DOHH2 (cell line): ENCODE data around the gene PID1.

Source experiments
- H3F3A ChIP-seq: fragments of 200-600 bp; sonication (generic), shearing (Covaris generic); 2 replicates; pipeline ENCODE4 v1.6.0; 2016; ENCODE audit warnings: antibody characterized with exemption, mild to moderate bottlenecking; ENCODE audit not compliant: control insufficient read depth, insufficient read depth
- H3K27ac ChIP-seq: fragments of 200-600 bp; sonication (generic); 2 replicates; pipeline ENCODE4 v1.5.1; 2014; ENCODE audit warnings: low read depth, mild to moderate bottlenecking, low read length, moderate library complexity
- H3K27me3 ChIP-seq: fragments of 200-600 bp; sonication (generic); 2 replicates; pipeline ENCODE4 v1.6.1; 2014; ENCODE audit warnings: mild to moderate bottlenecking, low read length, mixed read lengths; ENCODE audit not compliant: control insufficient read depth
- H3K36me3 ChIP-seq: fragments of 200-600 bp; sonication (generic); 2 replicates; pipeline ENCODE4 v1.6.1; 2014; ENCODE audit warnings: mild to moderate bottlenecking, low read length, moderate library complexity, mixed read lengths; ENCODE audit not compliant: control insufficient read depth
- H3K4me1 ChIP-seq: fragments of 200-600 bp; sonication (generic); 2 replicates; pipeline ENCODE4 v1.6.1; 2014; ENCODE audit warnings: mild to moderate bottlenecking, low read length, mixed read lengths; ENCODE audit not compliant: control insufficient read depth
- H3K4me2 ChIP-seq: fragments of 200-600 bp; sonication (generic); 2 replicates; pipeline ENCODE4 v1.6.0; 2014; ENCODE audit warnings: mild to moderate bottlenecking, low read length, moderate library complexity
- H3K4me3 ChIP-seq: fragments of 200-600 bp; sonication (generic); 2 replicates; pipeline ENCODE4 v1.5.1; 2014; ENCODE audit warnings: mild to moderate bottlenecking, low read length, mixed read lengths
- H3K79me2 ChIP-seq: fragments of 200-600 bp; sonication (generic); 2 replicates; pipeline ENCODE4 v1.6.1; 2014; ENCODE audit warnings: mild to moderate bottlenecking, low read length, mixed read lengths; ENCODE audit not compliant: control insufficient read depth
- H3K9me2 ChIP-seq: fragments of 200-600 bp; sonication (generic); replicated peaks from 2 replicates; pipeline ENCODE4 v1.6.1; 2014; ENCODE audit warnings: mild to moderate bottlenecking, low read length, mixed read lengths; ENCODE audit not compliant: control insufficient read depth
- H3K9me3 ChIP-seq: fragments of 200-600 bp; sonication (generic); 2 replicates; pipeline ENCODE4 v1.6.1; 2014; ENCODE audit warnings: antibody characterized with exemption, low read length, mixed read lengths; ENCODE audit not compliant: control insufficient read depth, insufficient read depth
- H4K20me1 ChIP-seq: fragments of 200-600 bp; sonication (generic); 2 replicates; pipeline ENCODE4 v1.6.0; 2014; ENCODE audit warnings: low read depth, mild to moderate bottlenecking, antibody characterized with exemption, low read length, moderate library complexity; ENCODE audit not compliant: control insufficient read depth, insufficient read depth
- CTCF ChIP-seq: fragments of 200-600 bp; sonication (generic); IDR thresholded peaks from one replicate; pipeline ENCODE4 v1.5.1; 2014; ENCODE audit warnings: antibody characterized with exemption, mild to moderate bottlenecking, low read depth, low read length; ENCODE audit not compliant: poor library complexity, severe bottlenecking
- EZH2phosphoT487 ChIP-seq: fragments of 200-600 bp; sonication (generic); IDR thresholded peaks from 2 replicates; pipeline ENCODE4 v1.6.1; 2017; ENCODE audit warnings: borderline replicate concordance, mild to moderate bottlenecking, antibody characterized with exemption, low read length, moderate library complexity, mixed read lengths

PID1 gene

GRCh38 chr2:229218329-229218921, 52.7 kb downstream of the PID1 start:
- H3K4me3 ChIP-seq: no peak overlapping the region
- H3K9me3 ChIP-seq: no peaks in the 10 kb centered on the region
- no peaks in the 10 kb centered on the region for H3K27me3 ChIP-seq
- no peaks in the 10 kb centered on the region for H3K79me2 ChIP-seq
- no peaks in the 10 kb centered on the region for H3K36me3 ChIP-seq
- H3K4me2 ChIP-seq: no peak overlapping the region
- TF ChIP-seq EZH2phosphoT487 (no peak), CTCF (no peak)
- H3K4me1 ChIP-seq: no peaks in the 10 kb centered on the region
- H3K9me2 ChIP-seq: no peaks in the 10 kb centered on the region
- H3K27ac ChIP-seq: no peak overlapping the region
- H4K20me1 ChIP-seq: no peaks in the 10 kb centered on the region
- no peaks in the 10 kb centered on the region for H3F3A ChIP-seq

GRCh38 chr2:229212241-229212640, 58.8 kb downstream of the PID1 start:
- TF ChIP-seq EZH2phosphoT487 (no peak), CTCF (no peak)
- no peaks in the 10 kb centered on the region for H3K9me2 ChIP-seq
- H3K9me3 ChIP-seq: no peaks in the 10 kb centered on the region
- H3K79me2 ChIP-seq: no peaks in the 10 kb centered on the region
- H3K4me3 ChIP-seq: no peak overlapping the region
- H3K4me2 ChIP-seq: no peak overlapping the region
- no peaks in the 10 kb centered on the region for H4K20me1 ChIP-seq
- H3K27me3 ChIP-seq: no peaks in the 10 kb centered on the region
- no peak overlapping the region for H3K27ac ChIP-seq
- no peaks in the 10 kb centered on the region for H3F3A ChIP-seq
- H3K36me3 ChIP-seq: no peaks in the 10 kb centered on the region
- peaks cover 26% of the 10 kb centered on the region for H3K4me1 ChIP-seq

GRCh38 chr2:229210641-229211040, 60.4 kb downstream of the PID1 start:
- Histone ChIP-seq H4K20me1 (no peaks in the 10 kb centered on the region), H3K9me3 (no peaks in the 10 kb centered on the region), H3F3A (no peaks in the 10 kb centered on the region), H3K4me1 (peaks cover 26% of the 10 kb centered on the region), H3K4me3 (no peak overlapping the region), H3K9me2 (no peaks in the 10 kb centered on the region), H3K36me3 (no peaks in the 10 kb centered on the region), H3K27me3 (no peaks in the 10 kb centered on the region), H3K4me2 (no peak overlapping the region), H3K79me2 (no peaks in the 10 kb centered on the region), H3K27ac (no peak overlapping the region)
- TF ChIP-seq CTCF (no peak), EZH2phosphoT487 (no peak)
